Ramos (cell line): ENCODE measurements around the gene CPNE6.

ENCODE experiments used
- in situ Hi-C: fragments of 300-500 bp; cut with MboI; formaldehyde crosslinking; loops from one replicate; pipeline ENCODE4 v1.14.3; 2022; ENCODE audit warnings: low sequenced_read_pairs; ENCODE audit not compliant: unreplicated experiment

CPNE6 gene

DNA sequence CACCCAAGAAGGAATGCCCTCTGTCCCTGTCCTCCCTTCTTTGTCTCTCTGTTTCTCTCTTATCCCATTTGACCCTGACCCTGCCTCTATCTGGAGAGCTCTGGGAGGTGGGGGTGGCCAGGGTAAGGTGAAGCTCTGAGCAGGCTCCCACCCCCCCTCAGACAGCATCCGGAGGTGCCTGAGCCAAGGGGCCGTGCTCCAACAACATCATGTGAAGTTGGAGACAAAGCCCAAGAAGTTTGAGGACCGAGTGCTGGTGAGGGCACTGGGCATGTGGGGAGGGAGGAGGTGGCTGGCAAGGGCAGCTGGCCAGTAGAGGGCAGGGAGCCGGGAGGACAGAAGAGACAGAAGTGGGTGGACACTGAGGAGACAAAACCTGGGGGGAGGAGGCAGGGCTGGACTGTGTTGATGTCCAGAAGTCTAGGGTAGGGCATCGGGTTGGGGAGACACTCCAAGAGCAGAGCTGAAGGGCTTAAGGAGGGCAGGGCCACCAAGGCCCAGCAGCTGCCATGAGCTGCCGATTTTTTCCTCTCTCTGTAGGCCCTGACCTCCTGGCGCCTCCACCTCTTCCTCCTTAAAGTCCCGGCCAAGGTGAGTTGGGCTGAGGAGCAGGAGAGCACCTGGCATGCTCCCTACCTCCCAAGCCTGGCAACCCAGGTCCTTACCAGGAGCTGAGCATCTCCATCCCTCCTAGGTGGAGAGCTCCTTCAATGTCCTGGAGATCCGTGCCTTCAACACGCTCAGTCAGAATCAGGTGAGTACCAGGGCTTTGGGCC lies 17.6 kb upstream of the CPNE6 start:
- in situ Hi-C loops = no loop called here

DNA sequence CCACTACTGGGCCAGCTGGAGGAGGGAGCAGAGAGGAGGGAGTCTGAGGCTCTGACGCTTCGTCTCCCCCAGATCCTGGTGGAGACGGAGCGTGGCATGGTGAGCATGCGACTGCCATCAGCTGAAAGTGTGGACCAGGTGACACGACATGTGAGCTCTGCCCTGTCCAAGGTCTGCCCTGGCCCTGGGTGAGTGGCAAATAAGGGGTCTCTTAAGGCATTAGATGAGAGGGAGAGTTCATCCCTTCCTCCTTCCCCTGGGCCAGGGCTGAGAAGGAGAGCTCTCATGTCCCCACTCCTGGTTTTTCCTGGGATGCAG lies 17.1 kb upstream of the CPNE6 start:
- in situ Hi-C loops = no loop called here

DNA sequence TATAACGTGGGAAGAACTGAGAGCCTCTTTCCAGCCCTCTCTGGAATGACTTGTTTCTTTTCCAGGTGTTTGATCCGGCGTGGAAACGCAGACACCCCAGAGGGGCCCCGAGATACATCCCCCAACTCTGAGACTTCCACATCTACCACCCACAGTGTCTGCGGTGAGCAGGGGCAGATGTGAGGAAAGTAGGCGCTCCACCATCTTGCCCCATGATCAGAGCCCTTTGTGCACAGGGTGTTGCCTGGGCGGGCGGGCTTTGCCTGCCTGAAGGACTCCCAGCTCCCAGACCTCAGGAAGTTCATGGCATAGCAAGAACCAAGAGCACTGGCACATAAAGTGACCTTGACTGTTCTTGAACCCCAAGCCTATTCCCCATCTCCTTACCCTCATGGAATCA lies 16.7 kb upstream of the CPNE6 start:
- in situ Hi-C loops = no loop called here

DNA sequence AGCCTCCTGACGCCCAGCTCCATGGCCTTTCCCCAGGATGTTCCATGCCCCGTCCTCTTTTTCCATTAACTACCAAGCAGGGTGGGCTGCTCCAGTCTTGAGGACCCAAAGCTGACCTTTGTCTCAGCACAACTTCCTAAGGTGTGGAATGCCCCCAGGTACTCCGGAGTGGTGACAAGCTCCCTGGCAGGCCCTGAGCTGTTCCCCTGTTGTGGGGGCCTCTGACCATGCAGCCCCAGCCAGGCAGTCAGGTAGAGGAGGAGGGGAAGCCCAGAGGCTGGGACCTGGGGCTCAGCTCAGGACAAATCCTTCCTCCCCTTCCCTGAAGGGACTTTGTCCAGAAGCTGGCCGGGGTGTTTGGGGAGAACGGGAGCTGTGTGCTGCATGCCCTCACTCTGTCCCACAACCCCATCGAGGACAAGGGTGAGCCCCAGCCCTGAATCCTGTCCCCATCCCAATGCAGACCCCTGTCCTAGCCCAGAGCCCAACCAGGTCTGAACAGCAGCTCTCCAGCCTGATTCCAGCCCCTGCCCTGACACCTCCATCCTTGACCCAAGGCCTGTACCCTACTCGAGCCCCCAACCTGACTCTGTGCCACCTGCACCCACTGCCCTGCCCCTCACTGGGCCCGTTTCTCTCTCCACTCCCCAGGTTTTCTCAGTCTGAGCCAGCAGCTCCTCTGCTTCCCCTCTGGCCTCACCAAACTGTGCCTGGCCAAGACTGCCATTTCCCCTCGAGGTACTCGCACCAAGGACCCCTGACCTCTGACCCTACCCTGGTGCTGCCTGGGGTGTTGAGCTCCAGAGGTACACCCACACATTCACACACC lies 15.2 kb upstream of the CPNE6 start:
- in situ Hi-C loops = no loop called here

DNA sequence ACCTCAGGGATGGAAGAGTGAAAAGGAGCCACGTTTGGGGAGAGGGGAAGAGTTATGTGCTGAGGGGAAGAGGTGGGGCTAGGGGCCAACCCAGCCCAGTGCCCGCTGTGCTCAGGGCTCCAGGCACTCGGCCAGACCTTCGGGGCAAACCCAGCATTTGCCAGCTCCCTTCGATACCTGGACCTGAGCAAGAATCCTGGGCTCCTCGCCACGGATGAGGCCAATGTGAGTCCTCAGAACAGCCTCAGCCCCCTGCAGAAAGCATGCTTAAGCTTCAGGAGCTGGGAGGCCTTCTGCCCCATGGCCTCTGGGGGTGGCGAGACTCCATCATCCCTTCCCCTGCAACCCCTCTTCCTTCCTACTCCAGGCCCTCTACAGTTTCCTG lies 14.6 kb upstream of the CPNE6 start:
- in situ Hi-C loops = no loop called here

DNA sequence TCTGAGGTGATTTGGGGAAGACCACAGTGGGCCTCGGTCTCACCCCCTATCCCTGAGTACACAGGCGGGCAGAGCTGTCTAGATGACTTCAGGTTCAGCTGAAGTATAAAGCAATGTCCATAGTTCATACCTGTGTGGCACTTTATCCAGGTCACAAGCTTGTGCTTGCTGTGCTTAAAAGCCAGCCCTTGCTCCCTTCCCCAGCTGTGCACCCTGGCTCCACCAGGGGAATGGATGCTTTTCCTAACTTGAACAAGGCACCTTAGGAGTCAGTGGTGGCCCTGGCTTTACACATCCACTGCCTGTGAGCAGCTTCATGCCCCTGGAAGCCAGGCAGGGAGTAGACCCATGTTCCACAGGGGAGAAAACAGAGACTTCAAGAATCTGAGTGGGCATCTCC lies 14.1 kb upstream of the CPNE6 start:
- in situ Hi-C loops = no loop called here

DNA sequence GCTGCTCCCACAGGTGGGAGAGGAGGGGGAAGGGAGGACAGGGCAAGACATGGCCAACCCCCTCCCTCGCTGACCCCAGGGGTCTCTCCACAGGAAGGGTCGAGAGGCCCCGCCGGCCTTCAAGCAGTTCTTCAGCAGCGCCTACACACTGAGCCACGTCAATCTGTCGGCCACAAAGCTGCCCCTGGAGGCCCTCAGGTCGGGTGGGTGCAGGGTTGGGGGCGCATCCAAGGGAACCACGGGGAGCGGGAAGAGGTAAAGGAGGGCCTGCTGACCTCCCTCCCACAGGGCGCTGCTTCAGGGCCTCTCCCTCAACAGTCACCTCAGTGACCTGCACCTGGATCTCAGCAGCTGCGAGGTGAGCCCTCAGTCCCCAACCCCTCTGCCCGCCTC lies 13.5 kb upstream of the CPNE6 start:
- in situ Hi-C loops = no loop called here

DNA sequence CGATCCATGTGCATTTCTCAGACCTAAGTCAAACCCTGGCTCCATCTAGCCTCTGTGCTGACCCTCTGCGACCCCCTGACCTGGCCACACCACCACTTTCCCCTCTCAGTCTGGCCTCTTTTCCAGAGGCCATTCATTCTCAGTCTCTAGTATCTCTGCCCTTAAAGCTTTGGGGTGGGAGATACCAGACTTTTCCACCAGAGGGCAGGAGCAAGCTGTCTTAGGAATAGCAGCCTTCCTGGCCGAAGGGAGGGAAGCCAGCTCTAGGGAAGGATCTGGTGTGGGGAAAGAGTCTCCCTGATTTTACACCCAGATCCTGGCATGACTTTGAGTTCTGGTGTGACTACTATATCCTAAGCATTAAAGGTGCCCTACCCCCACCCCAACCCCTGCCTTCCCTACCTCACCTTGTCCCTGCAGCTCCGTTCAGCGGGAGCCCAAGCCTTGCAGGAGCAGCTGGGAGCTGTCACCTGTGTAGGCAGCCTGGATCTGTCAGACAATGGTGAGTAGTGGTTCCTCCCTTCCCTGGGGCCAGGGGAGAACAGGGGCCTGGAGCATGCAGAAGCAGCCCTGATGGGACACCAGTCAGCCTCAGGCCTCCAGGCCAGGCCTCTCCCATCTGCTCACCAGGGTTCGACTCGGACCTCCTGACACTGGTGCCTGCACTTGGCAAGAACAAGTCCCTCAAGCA lies 13.0 kb upstream of the CPNE6 start:
- in situ Hi-C loops = no loop called here

DNA sequence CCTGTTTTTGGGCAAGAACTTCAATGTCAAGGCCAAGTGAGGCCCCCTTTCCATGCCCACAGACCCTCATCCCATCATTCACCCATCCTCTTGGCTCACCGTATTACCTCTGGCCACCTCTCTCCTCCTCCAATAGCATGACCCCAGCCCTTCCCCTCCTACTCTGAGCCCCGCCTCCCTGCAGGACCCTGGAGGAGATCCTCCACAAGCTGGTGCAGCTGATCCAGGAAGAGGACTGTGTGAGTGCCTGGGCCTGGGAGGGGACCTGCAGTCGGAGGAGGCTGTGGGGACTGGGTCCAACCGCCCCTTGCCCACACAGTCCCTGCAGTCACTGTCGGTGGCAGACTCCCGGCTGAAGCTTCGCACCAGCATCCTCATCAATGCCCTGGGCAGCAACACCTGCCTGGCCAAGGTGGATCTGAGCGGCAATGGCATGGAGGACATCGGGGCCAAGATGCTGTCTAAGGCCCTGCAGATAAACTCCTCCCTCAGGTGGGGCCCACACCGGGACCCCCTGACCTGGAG lies 12.3 kb upstream of the CPNE6 start:
- in situ Hi-C loops = no loop called here

DNA sequence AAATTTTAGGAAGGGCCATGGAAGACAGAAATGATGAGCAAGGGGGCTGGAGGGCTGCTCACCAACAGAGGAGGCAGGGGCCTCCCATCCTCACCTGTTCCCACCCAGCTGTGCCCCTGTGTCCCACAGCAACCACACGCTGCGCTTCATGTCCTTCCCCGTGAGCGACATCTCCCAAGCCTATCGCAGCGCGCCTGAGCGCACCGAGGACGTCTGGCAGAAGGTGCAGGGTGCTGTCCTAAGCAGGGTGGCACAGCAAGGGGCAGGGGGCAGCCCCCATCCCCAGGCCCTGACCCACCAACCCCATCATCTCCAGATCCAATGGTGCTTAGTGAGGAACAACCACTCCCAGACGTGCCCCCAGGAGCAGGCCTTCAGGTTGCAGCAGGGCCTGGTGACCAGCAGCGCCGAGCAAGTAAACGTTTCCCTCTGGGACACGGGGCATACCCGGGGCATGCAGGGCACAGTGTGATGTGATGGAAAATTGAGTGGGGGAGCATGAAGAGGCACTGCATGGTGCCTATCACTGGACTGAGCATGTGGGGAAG lies 11.4 kb upstream of the CPNE6 start:
- in situ Hi-C loops = no loop called here

DNA sequence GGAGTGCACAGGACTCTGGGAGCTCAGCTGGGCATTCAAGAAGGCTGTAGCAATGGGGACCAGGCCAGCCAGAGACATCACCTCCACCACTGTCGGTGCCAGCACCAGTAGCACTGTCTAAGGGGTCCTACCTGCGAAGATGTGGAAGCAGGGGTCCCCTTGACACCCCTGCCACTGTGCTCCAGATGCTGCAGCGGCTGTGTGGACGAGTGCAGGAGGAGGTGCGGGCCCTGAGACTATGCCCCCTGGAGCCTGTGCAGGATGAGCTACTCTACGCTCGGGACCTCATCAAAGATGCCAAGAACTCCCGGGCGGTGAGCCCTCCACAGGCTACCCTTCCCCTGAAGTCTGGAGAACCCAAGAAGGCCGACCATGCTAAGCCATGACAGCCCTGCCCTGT lies 10.9 kb upstream of the CPNE6 start:
- in situ Hi-C loops = no loop called here

DNA sequence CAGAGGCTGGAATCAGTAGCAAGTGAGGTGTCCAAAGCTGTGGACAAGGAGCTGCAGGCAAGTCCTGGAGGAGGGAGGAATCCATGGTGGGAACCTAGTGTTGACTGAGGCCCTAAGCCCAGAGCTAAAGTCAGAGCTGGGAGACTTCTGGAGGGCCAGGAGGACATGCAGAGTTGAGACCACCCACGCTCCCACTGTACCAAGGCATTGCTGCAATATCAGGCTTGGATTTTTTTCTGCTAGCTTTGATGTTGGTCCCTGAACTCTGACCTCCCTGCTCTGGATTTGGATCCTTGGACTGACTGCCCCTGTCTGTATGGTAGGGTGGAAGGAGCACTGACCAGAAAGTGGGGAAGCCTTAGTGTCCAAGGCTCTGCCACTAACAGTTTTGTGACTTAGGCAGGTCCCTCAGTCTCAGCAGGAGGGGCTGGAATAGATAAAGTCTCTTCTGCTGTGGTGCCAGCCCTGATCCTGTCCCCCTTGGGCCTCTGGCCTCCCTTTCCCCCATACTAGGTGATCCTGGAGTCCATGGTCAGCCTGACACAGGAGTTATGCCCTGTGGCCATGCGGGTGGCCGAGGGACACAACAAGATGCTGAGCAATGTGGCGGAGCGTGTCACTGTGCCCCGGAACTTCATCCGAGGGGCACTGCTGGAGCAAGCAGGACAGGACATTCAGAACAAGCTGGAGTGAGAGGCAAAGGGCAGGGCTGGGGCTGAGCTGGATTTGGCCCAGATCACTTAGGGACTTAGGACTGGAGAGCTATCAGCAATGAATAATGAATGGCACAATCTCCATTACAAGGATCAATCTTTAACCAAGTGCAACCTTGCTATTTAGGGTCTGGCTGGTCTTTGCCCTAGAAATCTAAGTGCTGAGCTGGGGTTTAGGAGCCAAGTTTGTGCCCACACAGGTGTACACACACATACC lies 10.1 kb upstream of the CPNE6 start:
- in situ Hi-C loops = no loop called here

DNA sequence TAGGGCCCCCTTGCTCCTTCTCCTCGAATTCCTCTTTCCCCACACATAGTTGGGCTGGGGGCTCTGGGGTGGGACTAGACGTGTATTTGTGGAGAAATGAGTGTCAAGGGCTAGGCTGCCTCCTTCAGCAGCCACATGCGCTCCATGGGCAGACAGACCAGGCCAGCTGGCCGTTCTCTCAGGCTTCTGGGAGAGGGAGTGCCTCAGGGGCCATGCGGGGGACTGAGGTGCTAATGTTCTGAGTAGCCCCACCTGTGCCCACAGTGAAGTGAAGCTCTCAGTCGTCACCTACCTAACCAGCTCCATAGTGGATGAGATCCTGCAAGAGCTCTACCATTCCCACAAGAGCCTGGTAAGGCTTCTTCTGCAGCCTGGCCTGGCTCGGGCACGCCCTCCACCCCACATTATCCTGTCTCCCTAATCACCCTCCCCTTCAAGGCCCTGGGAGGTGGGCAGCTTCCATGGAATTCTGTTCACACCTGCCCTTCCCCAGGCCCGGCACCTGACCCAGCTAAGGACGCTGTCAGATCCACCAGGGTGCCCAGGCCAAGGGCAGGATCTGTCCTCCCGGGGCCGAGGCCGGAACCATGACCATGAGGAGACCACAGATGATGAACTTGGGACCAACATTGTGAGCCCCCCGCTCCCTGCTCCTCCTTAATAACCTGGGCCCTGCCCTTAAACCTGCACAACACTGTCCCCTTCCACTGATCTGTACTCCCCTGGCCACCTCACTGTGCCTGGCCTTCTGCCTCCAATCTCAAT lies 9.0 kb upstream of the CPNE6 start:
- in situ Hi-C loops = no loop called here

DNA sequence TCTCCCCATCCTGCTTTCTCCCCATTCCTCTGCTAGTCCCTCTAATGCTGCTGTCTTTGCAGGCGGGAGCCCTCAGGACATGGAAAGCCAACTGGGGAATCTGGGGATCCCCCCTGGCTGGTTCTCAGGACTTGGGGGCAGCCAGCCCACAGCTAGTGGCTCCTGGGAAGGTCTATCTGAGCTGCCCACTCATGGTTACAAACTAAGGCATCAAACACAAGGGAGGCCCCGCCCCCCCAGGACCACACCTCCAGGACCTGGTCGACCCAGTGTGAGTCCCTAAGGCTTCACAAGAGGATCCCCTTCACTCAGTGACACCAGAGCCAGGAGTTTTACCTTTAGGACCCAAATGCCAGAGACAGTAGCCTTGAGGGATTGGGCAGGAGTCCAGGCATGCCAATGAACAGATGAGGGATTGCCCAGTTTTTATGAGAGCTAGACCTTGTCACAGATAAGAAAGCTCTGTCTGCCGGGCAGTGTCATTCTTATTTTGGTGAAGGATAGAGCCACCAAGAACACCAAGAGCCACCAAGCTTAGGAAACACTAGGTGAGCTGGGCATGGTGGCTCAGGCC lies 8.0 kb upstream of the CPNE6 start:
- in situ Hi-C loops = no loop called here

DNA sequence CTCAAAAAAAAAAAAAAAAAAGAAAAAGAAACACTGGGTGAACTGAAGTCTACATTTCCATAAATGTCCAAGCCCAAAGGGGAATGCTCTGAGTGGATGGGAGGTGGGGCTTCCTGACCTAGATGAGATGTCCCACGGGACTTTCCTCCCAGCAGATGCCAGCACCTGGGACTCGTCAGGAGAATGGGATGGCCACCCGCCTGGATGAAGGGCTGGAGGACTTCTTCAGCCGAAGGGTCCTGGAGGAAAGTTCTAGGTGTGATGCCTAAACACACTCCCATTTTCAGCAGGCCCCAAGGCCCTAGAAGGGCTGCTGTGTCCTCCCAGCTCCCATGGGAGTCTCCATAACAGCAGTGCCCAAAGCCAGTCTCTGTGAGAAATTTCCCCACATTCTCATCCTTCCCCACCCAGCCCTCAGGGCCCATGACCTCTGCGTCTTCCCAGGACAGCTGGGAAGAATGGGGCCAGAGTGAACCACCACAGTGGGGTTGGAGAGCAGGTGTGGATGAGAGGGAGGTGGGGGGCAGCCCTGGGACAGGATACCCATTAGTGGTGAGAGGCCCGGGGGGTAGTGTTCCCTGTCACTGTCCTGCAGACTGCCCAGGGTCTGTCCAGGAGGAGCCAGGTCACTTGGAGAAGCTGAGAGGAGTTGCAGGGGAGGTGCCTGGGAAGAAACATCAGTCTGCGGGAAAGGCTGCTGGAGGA lies 7.1 kb upstream of the CPNE6 start:
- in situ Hi-C loops = no loop called here

DNA sequence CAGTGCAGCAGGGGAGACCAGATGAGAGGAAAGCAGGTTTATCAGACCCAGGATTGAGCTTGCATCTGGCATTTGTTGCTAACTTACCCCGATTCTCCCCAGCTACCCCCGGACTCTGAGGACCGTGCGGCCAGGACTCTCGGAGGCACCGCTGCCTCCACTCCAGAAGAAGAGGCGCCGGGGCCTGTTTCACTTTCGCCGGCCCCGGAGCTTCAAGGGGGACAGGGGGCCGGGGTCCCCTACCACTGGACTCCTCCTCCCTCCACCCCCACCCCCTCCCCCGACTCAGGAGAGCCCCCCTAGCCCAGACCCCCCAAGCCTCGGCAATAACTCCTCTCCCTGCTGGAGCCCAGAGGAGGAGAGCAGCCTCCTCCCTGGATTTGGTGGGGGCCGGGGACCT lies 6.5 kb upstream of the CPNE6 start:
- in situ Hi-C loops = no loop called here

DNA sequence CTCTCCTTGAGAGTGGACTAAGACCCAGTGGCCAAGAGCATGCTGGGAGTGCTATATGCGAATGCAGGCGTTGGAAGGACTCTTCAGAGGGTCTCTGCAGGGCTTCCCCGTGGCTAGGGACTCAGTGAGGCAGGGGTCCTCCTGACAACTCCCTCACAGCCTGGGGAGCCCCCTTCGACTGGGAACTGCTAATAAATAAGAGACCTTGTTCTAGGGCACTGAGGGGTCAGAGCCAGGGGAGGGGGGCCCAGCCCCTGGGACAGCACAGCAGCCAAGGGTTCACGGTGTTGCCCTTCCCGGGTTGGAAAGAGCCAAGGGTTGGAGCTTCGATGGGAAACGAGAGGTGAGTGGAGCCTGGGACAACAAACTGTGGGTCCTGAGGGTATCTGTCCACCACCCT lies 6.0 kb upstream of the CPNE6 start:
- in situ Hi-C loops = no loop called here

DNA sequence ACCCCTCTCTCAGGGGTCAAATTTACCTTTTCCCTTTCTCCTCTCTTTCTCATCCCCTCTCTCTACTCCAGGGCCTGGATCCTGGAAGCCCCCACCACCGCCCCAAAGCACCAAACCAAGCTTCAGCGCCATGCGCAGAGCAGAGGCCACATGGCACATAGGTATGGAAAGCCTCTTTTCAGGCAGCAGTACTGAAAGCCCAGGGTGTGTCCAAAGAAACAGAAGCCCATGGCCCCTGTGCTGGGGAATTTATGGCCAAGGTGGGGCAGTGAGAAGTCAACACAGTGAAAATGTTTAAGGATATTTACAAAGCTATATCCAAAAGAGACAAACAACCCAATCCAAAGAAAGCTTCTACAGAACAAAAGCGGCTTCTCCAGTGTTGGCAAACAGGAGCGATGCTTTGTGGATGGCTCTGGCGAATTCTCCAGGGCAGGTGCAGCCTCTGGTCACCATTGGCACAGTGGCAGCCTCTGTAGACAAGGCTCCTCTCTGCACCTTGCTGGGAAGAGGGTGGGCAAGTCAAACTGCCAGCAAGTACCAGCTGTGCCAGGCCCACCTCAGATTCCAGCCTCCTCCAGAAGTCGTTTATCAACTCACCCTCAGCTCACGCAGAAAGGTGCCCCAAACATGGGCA lies 4.7 kb upstream of the CPNE6 start:
- in situ Hi-C loops = no loop called here
